Activated CD8-positive, alpha-beta memory T cell treated with anti-CD3 and anti-CD28 coated beads for 48 hours (primary cell): Measurements from ENCODE around the gene RPS29.

Source experiments
- DNase-seq, 3 experiments: peaks; one replicate each; pipeline ENCODE4 v3.0.0-alpha.2; 2020; ENCODE audit warnings: low read depth in 2 of 3, low spot score in 2 of 3

Gene RPS29

GRCh38 chr14:49551569-49551968, 34.6 kb downstream of the RPS29 start:
- no peak for DNase-seq

GRCh38 chr14:49550286-49551184, 35.6 kb downstream of the RPS29 start:
- no peak for DNase-seq

- DNase-seq, result no peak
Measured at GRCh38 chr14:49549881-49550280, 36.3 kb downstream of the RPS29 start.

- no peak for DNase-seq
Measured at GRCh38 chr14:49549446-49549845, 36.7 kb downstream of the RPS29 start.

- no peak for DNase-seq
Measured at GRCh38 chr14:49546766-49547165, 39.4 kb downstream of the RPS29 start.

GRCh38 chr14:49545716-49546115, 40.5 kb downstream of the RPS29 start:
- no peak for DNase-seq

GRCh38 chr14:49545071-49545470, 41.1 kb downstream of the RPS29 start:
- DNase-seq, result no peak

GRCh38 chr14:49541049-49541448, 45.1 kb downstream of the RPS29 start:
- DNase-seq, result no peak

- no peak for DNase-seq
Measured at GRCh38 chr14:49538852-49539251, 47.3 kb downstream of the RPS29 start.
